HepG2 (cell line): ENCODE data around the gene SYNGAP1. TPM values are rescaled to one million over a fixed set of nuclear protein-coding genes. Genes with fewer than 3 reads are reported as not detected.

ENCODE experiments used
- DBP ChIP-seq: sonication (generic); formaldehyde crosslinking; IDR thresholded peaks from 2 replicates; pipeline ENCODE4 v1.4.0; 2020; ENCODE audit warnings: missing genetic modification reagents; ENCODE audit errors: not compliant biosample characterization
- GLI4 ChIP-seq: sonication (generic); formaldehyde crosslinking; IDR thresholded peaks from 2 replicates; pipeline ENCODE4 v1.5.1; 2020; ENCODE audit warnings: missing genetic modification reagents, mild to moderate bottlenecking, moderate library complexity, borderline replicate concordance
- HNRNPK ChIP-seq: fragments of 200-400 bp; formaldehyde crosslinking; IDR thresholded peaks from 2 replicates; pipeline ENCODE4 v1.6.1; 2018; ENCODE audit warnings: low read length, low read depth, moderate library complexity, mild to moderate bottlenecking; ENCODE audit not compliant: poor library complexity, severe bottlenecking
- KAT7 ChIP-seq: IDR thresholded peaks from 2 replicates; pipeline ENCODE4 v1.6.1; 2018; ENCODE audit warnings: borderline replicate concordance, missing compliant biosample characterization
- KLF11 ChIP-seq: IDR thresholded peaks from 2 replicates; pipeline ENCODE4 v1.6.1; 2016; ENCODE audit warnings: missing compliant biosample characterization
- MLX ChIP-seq: IDR thresholded peaks from 2 replicates; pipeline ENCODE4 v1.6.1; 2016
- NFRKB ChIP-seq: fragments of 450-650 bp; IDR thresholded peaks from 2 replicates; pipeline ENCODE4 v1.6.1; 2017
- NFYB ChIP-seq: sonication (generic); formaldehyde crosslinking; IDR thresholded peaks from 2 replicates; pipeline ENCODE4 v1.4.0; 2020; ENCODE audit warnings: missing genetic modification reagents
- NFYC ChIP-seq: IDR thresholded peaks from 2 replicates; pipeline ENCODE4 v1.6.1; 2016; ENCODE audit warnings: missing genetic modification reagents, missing compliant biosample characterization
- PRMT3 ChIP-seq: sonication (generic); formaldehyde crosslinking; IDR thresholded peaks from 2 replicates; pipeline ENCODE4 v1.8.1; 2022; ENCODE audit warnings: low read depth, mild to moderate bottlenecking, moderate library complexity, missing genetic modification reagents, borderline replicate concordance
- RARG ChIP-seq: sonication (generic); formaldehyde crosslinking; IDR thresholded peaks from 2 replicates; pipeline ENCODE4 v1.4.0; 2020; ENCODE audit warnings: low read depth, mild to moderate bottlenecking, missing genetic modification reagents
- REXO4 ChIP-seq: sonication (generic); formaldehyde crosslinking; IDR thresholded peaks from 2 replicates; pipeline ENCODE4 v1.8.0; 2022; ENCODE audit warnings: missing genetic modification reagents, mild to moderate bottlenecking, borderline replicate concordance
- SIX1 ChIP-seq: sonication (generic); formaldehyde crosslinking; IDR thresholded peaks from 2 replicates; pipeline ENCODE4 v1.4.0; 2020; ENCODE audit warnings: missing genetic modification reagents, borderline replicate concordance
- SP2 ChIP-seq: sonication (generic); formaldehyde crosslinking; IDR thresholded peaks from 2 replicates; pipeline ENCODE4 v1.5.1; 2020; ENCODE audit warnings: mild to moderate bottlenecking, missing genetic modification reagents
- TIGD3 ChIP-seq: sonication (generic); formaldehyde crosslinking; IDR thresholded peaks from 2 replicates; pipeline ENCODE4 v1.5.1; 2020; ENCODE audit warnings: mild to moderate bottlenecking, missing genetic modification reagents, borderline replicate concordance
- ZNF17 ChIP-seq: sonication (generic); formaldehyde crosslinking; IDR thresholded peaks from 2 replicates; pipeline ENCODE4 v1.5.0; 2020; ENCODE audit warnings: mild to moderate bottlenecking, missing genetic modification reagents
- ZNF549 ChIP-seq: sonication (generic); formaldehyde crosslinking; IDR thresholded peaks from 2 replicates; pipeline ENCODE4 v1.5.0; 2020; ENCODE audit warnings: missing genetic modification reagents
- ZNF607 ChIP-seq: sonication (generic); formaldehyde crosslinking; IDR thresholded peaks from 2 replicates; pipeline ENCODE4 v1.5.1; 2020; ENCODE audit warnings: missing genetic modification reagents, mild to moderate bottlenecking, borderline replicate concordance
- ZNF775 ChIP-seq: sonication (generic); formaldehyde crosslinking; IDR thresholded peaks from 2 replicates; pipeline ENCODE4 v1.4.0; 2020; ENCODE audit warnings: missing genetic modification reagents, mild to moderate bottlenecking, moderate library complexity, borderline replicate concordance
- polyA plus RNA-seq, 8 experiments: library from polyadenylated mRNA; depleted of rRNA in 3 of 8; stranded (reverse) in 7 of 8; unstranded in 1 of 8; fragments of >200 nt; fragmentation: Illumina TruSeq in 4 of 8; extraction: Trizol in 4 of 8; gene quantifications; 2 replicates each; pipeline versions ENCODE4 v1.2.1 to v1.2.3, GENCODE V29; 2011 to 2016; ENCODE audit warnings: low read depth in 4 of 8, missing spikeins in 1 of 8, mixed read lengths in 1 of 8; ENCODE audit not compliant: insufficient read depth in 1 of 8
- total RNA-seq, 5 experiments: library from RNA; depleted of rRNA; stranded (reverse); fragments of >200 nt; fragmentation: Illumina TruSeq; extraction: Trizol; gene quantifications; 2 replicates each; pipeline ENCODE4 v1.2.3, GENCODE V29; 2016; ENCODE audit warnings: low read depth in 1 of 5
- TF ChIP-seq, protein P1 (sequence below): sonication (generic); formaldehyde crosslinking; IDR thresholded peaks from 2 replicates; pipeline ENCODE4 v1.5.1; 2020; ENCODE audit warnings: mild to moderate bottlenecking, missing genetic modification reagents
- TF ChIP-seq, protein P2 (sequence below): sonication (generic); formaldehyde crosslinking; IDR thresholded peaks from 2 replicates; pipeline ENCODE4 v1.4.0; 2020; ENCODE audit warnings: missing genetic modification reagents

The SYNGAP1 gene
- total and polyA plus RNA-seq, 2 of the 13 experiments (the other 11 are each of a cell fraction or from before 2014, with no cell fraction given), result 0.75 to 1.1 TPM

GRCh38 chr6:33454009-33454946, 34.4 kb downstream of the SYNGAP1 start, which contains the start of gene ZBTB9 (continued):
- TF ChIP-seq, protein P1, sequence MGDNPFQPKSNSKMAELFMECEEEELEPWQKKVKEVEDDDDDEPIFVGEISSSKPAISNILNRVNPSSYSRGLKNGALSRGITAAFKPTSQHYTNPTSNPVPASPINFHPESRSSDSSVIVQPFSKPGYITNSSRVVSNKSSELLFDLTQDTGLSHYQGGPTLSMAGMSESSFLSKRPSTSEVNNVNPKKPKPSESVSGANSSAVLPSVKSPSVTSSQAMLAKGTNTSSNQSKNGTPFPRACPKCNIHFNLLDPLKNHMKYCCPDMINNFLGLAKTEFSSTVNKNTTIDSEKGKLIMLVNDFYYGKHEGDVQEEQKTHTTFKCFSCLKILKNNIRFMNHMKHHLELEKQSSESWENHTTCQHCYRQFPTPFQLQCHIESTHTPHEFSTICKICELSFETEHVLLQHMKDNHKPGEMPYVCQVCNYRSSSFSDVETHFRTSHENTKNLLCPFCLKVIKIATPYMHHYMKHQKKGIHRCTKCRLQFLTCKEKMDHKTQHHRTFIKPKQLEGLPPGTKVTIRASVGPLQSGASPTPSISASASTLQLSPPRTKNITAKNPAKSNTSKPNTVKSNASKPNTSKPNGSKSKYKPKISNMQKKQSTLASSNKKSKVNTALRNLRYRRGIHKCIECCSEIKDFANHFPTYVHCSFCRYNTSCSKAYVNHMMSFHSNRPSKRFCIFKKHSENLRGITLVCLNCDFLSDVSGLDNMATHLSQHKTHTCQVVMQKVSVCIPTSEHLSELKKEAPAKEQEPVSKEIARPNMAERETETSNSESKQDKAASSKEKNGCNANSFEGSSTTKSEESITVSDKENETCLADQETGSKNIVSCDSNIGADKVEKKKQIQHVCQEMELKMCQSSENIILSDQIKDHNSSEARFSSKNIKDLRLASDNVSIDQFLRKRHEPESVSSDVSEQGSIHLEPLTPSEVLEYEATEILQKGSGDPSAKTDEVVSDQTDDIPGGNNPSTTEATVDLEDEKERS, result peak; percentile 94
- peak; percentile 93 for TF ChIP-seq ZNF607
- TF ChIP-seq DBP (CRISPR knock-in tag), result no peak
- peak; percentile 30; the same call in 1 of the 2 replicates for TF ChIP-seq MLX (CRISPR knock-in tag)
- TF ChIP-seq KAT7 (CRISPR knock-in tag), result peak; percentile 96; the same call in 1 of the 2 replicates
- TF ChIP-seq ZNF17 (CRISPR knock-in tag), result peak; percentile 74; the same call in 1 of the 2 replicates
- peak; percentile 96 for TF ChIP-seq SP2 (CRISPR knock-in tag)
- no peak; the same call in 1 of the 2 replicates for TF ChIP-seq SIX1 (CRISPR knock-in tag)
- peak; percentile 95 for TF ChIP-seq TIGD3 (CRISPR knock-in tag)
- peak; percentile 81; the same call in 1 of the 2 replicates for TF ChIP-seq PRMT3 (CRISPR knock-in tag)
- TF ChIP-seq NFRKB, result no peak
- TF ChIP-seq REXO4 (CRISPR knock-in tag), result no peak
- TF ChIP-seq RARG (CRISPR knock-in tag), result peak; percentile 85; the same call in 1 of the 2 replicates
- TF ChIP-seq GLI4 (CRISPR knock-in tag), result peak; percentile 68; the same call in 1 of the 2 replicates
- TF ChIP-seq NFYB (CRISPR knock-in tag), result peak; percentile 97
- TF ChIP-seq, protein P2, sequence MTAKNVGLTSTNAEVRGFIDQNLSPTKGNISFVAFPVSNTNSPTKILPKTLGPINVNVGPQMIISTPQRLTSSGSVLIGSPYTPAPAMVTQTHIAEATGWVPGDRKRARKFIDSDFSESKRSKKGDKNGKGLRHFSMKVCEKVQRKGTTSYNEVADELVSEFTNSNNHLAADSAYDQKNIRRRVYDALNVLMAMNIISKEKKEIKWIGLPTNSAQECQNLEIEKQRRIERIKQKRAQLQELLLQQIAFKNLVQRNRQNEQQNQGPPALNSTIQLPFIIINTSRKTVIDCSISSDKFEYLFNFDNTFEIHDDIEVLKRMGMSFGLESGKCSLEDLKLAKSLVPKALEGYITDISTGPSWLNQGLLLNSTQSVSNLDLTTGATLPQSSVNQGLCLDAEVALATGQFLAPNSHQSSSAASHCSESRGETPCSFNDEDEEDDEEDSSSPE, result peak; percentile 91
- 0 out of 2 replicates have a peak, but pooled peaks have one; percentile 21 for TF ChIP-seq ZNF549 (CRISPR knock-in tag)
- peak; percentile 93 for TF ChIP-seq KLF11 (CRISPR knock-in tag)
- TF ChIP-seq NFYC (CRISPR knock-in tag), result peak; percentile 100
- TF ChIP-seq ZNF775 (CRISPR knock-in tag), result peak; percentile 92
- no peak for TF ChIP-seq HNRNPK
